BLaER1 (cell line): ENCODE results near the gene ACTBL2.

Experiments
- H3K27ac ChIP-seq: shearing (Covaris generic); formaldehyde crosslinking; 2 replicates; pipeline ENCODE4 v1.8.1; 2022
- H3K27me3 ChIP-seq: shearing (Covaris generic); formaldehyde crosslinking; 2 replicates; pipeline ENCODE4 v1.8.1; 2022
- H3K36me3 ChIP-seq: shearing (Covaris generic); formaldehyde crosslinking; 2 replicates; pipeline ENCODE4 v1.8.1; 2022
- H3K4me1 ChIP-seq: shearing (Covaris generic); formaldehyde crosslinking; 2 replicates; pipeline ENCODE4 v1.8.1; 2022
- H3K4me2 ChIP-seq: shearing (Covaris generic); formaldehyde crosslinking; 2 replicates; pipeline ENCODE4 v1.8.1; 2022
- H3K4me3 ChIP-seq: shearing (Covaris generic); formaldehyde crosslinking; 2 replicates; pipeline ENCODE4 v1.8.1; 2022
- H3K9ac ChIP-seq: shearing (Covaris generic); formaldehyde crosslinking; 2 replicates; pipeline ENCODE4 v1.8.1; 2022
- H3K9me3 ChIP-seq: shearing (Covaris generic); formaldehyde crosslinking; 2 replicates; pipeline ENCODE4 v1.8.1; 2022
- H4K20me1 ChIP-seq: shearing (Covaris generic); formaldehyde crosslinking; 2 replicates; pipeline ENCODE4 v1.8.1; 2022
- Cebpa-rat ChIP-seq: shearing (Covaris generic); IDR thresholded peaks from 2 replicates; pipeline ENCODE4 v1.8.1; 2022

ACTBL2 gene

DNA sequence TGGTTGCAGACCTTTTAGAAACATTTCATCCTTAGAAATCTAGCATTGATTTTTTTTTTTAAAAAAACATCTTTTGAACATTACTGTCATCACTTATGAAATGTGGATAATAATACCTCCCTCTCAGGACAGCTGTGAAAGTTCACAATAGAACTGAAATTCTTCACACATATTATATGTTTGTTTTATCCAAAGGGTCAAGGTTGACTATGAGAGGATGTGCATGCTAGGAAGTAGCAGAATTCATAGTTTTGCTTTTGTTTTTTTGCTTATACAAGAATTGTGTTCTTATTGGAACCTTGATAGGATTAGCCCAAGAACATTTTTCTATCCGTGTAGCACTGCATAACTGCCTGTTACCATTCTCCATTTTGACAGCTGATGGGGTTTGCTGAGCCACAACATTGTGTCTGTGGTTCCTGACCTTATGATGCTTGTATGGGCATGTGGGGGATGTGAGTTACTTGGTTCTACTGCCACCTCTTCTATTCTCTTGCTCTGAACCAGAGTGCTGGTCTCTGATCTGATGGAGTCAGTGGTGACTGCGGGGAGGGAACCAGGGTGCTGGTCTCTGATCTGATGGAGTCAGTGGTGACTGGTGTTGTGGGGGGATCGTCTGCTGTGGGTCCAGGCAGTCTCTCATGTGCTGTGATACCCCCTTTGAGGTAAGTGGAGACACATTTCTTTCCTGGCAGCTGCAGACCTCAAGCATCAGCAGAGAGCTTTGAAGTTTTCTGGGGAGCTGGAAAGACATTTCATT lies 27.1 kb upstream of the ACTBL2 start:
- Histone ChIP-seq H3K4me3 (no peak overlapping the region), H3K27me3 (no peaks in the 10 kb centered on the region), H4K20me1 (no peaks in the 10 kb centered on the region), H3K27ac (no peak overlapping the region), H3K9ac (no peak overlapping the region), H3K4me2 (no peak overlapping the region), H3K4me1 (no peaks in the 10 kb centered on the region), H3K36me3 (no peaks in the 10 kb centered on the region), H3K9me3 (no peaks in the 10 kb centered on the region)
- no peak for TF ChIP-seq Cebpa-rat

GRCh38 chr5:57508211-57508610 lies 25.6 kb upstream of the ACTBL2 start:
- TF ChIP-seq Cebpa-rat = no peak
- Histone ChIP-seq H3K4me1 (no peaks in the 10 kb centered on the region), H3K4me2 (no peak overlapping the region), H3K36me3 (no peaks in the 10 kb centered on the region), H3K4me3 (no peak overlapping the region), H3K9me3 (no peaks in the 10 kb centered on the region), H3K9ac (no peak overlapping the region), H3K27ac (no peak overlapping the region), H4K20me1 (no peaks in the 10 kb centered on the region), H3K27me3 (no peaks in the 10 kb centered on the region)

DNA sequence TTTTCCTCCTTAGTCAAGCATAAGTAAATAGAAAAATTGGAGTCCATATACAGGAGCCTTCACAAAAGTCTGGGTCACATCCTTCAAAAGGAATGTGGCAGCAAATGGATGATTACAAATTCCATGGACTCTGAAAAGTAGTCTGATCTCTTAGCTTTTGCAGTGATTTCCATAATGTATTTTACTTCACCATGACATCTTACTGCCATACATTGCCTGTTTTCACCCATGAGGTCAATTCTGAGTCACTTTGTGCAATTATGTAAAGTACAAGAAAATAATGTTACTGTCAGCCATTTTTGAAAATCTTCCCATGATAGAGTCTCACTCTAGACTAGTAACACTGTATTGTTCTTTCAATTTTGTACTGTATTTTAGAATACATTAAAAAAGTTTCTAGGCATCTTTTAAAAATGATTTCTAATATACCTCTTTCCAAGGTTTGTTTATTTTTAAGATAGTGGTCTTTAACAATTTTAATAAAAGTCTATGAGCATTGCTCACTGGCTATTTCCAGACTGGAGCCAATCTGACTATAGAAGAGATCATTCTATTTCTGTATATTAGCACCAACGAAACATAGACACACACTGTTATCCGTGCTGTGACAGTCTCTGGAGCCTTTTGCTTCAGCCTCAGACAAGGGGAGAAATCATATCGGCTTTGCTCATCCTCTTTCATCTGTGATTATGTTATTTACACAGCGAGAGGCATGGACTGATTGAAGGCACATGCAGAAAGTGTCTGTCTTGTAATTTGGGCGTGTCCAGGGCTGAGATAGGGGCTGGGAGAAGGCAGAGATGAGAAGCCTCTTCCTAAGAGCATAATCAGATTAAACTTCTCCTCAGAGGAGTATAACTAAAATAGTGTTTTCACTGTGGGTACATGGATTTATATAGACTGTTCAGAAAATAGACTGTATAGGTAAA lies 22.9 kb upstream of the ACTBL2 start:
- Histone ChIP-seq H3K27me3 (no peaks in the 10 kb centered on the region), H3K36me3 (no peaks in the 10 kb centered on the region), H3K4me1 (no peaks in the 10 kb centered on the region), H3K4me2 (no peak overlapping the region), H3K4me3 (no peak overlapping the region), H4K20me1 (no peaks in the 10 kb centered on the region), H3K9ac (no peak overlapping the region), H3K27ac (no peak overlapping the region), H3K9me3 (no peaks in the 10 kb centered on the region)
- TF ChIP-seq Cebpa-rat = no peak

DNA sequence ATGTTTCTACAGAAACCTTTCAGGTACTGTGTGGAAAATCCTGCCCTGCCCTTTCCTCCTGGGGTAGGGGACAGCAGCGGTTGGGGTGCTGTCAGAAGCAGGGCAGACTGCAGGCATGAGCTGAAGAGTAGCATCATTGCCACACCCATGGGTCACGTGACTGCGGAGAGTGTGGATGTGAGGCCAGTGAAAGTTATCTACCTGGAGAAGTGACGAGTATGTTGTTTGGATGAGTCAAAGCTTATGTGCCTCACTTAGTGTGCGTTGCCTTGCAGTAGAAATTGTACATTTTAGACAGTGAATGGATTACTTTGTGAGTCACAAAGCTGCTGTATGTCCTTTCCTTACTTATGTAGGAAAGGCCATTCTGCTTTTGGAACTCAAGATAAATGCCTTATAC lies 21.7 kb upstream of the ACTBL2 start:
- no peak for TF ChIP-seq Cebpa-rat
- Histone ChIP-seq H3K27me3 (no peaks in the 10 kb centered on the region), H3K9ac (no peak overlapping the region), H3K9me3 (no peaks in the 10 kb centered on the region), H4K20me1 (no peaks in the 10 kb centered on the region), H3K4me3 (no peak overlapping the region), H3K27ac (no peak overlapping the region), H3K4me1 (no peaks in the 10 kb centered on the region), H3K4me2 (no peak overlapping the region), H3K36me3 (no peaks in the 10 kb centered on the region)

DNA sequence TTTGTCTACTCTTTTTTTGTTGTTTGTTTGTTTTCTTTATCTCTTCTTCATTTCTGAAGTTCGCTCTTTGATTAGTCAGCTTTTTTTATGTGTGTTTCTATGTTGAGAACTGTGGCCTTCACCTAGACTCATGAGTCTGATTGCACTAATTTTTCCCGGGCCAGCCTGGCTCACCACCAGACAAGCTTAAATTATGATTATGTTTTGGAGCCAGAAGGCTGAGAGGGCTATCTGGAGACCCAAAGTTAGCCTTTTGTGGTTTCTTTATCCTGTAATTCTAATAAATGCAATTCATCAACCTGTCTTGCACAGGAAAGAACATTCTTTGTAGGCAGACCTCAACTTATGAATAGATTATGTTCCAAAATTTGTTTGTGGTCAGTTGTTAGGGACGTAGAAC lies 20.8 kb upstream of the ACTBL2 start:
- no peak for TF ChIP-seq Cebpa-rat

GRCh38 chr5:57501414-57502201 lies 19.0 kb upstream of the ACTBL2 start:
- Histone ChIP-seq H3K36me3 (no peaks in the 10 kb centered on the region), H3K9ac (no peak overlapping the region), H3K4me2 (no peak overlapping the region), H4K20me1 (no peaks in the 10 kb centered on the region), H3K27ac (no peak overlapping the region), H3K27me3 (no peaks in the 10 kb centered on the region), H3K9me3 (no peaks in the 10 kb centered on the region), H3K4me3 (no peak overlapping the region), H3K4me1 (peaks cover 6% of the 10 kb centered on the region; the same call in 1 of the 2 replicates)
- TF ChIP-seq Cebpa-rat = no peak

More for the DNA sequence above, 20.8 kb upstream of the ACTBL2 start:
- H3K9ac ChIP-seq = no peak overlapping the region
- no peaks in the 10 kb centered on the region for H3K9me3 ChIP-seq
- peaks cover 6% of the 10 kb centered on the region; the same call in 1 of the 2 replicates for H3K4me1 ChIP-seq
- no peaks in the 10 kb centered on the region for H4K20me1 ChIP-seq
- no peaks in the 10 kb centered on the region for H3K36me3 ChIP-seq
- no peak overlapping the region for H3K27ac ChIP-seq
- H3K27me3 ChIP-seq = no peaks in the 10 kb centered on the region
- H3K4me2 ChIP-seq = no peak overlapping the region
- H3K4me3 ChIP-seq = no peak overlapping the region

- Histone ChIP-seq H4K20me1 (no peaks in the 10 kb centered on the region), H3K36me3 (no peaks in the 10 kb centered on the region), H3K9me3 (no peaks in the 10 kb centered on the region), H3K9ac (no peak overlapping the region), H3K27ac (no peak overlapping the region), H3K4me2 (peak overlapping the region; percentile 58), H3K27me3 (no peaks in the 10 kb centered on the region), H3K4me1 (peaks cover 20% of the 10 kb centered on the region), H3K4me3 (peak overlapping the region; percentile 3; the same call in 1 of the 2 replicates)
- no peak for TF ChIP-seq Cebpa-rat
These were observed 16.8 kb upstream of the ACTBL2 start for GRCh38 chr5:57499262-57500050.

DNA sequence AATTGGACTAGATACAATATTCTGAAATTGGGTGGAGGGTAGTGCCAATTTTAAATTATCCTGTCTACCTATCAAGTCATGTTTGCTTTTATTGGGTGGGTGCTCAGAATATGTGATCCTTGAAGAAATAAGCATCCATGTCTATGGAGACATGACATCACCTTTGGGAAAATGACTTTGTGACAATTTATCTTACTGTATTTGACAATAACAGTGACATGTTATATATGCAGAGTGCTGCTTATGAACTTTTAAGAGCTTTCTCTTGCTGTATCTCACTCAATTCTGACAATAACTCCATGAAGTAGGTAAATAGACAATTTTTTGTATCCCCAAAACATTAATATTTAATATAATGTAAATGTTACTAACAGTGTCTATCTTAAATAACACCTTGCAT lies 15.1 kb upstream of the ACTBL2 start:
- Histone ChIP-seq H3K27me3 (no peaks in the 10 kb centered on the region), H4K20me1 (no peaks in the 10 kb centered on the region), H3K4me1 (peaks cover 21% of the 10 kb centered on the region), H3K9ac (no peak overlapping the region), H3K27ac (no peak overlapping the region), H3K4me2 (no peak overlapping the region), H3K36me3 (no peaks in the 10 kb centered on the region), H3K4me3 (no peak overlapping the region), H3K9me3 (no peaks in the 10 kb centered on the region)
- no peak for TF ChIP-seq Cebpa-rat
